GM23338 (cell line): Measurements from ENCODE around the gene AQP1. TPM values are rescaled to one million over a fixed set of nuclear protein-coding genes. Genes with fewer than 3 reads are reported as not detected.

ENCODE experiments used
- ATAC-seq: fragments of 200-7000 bp; cut with Tn5 transposase; 3 replicates; pipeline ENCODE4 v1.9.1; 2020
- DNase-seq: peaks from one replicate; pipeline ENCODE4 v3.0.0-alpha.2; 2015; ENCODE audit warnings: low spot score
- H2AFZ ChIP-seq: fragments of 200-600 bp; sonication (generic); 2 replicates; pipeline ENCODE4 v1.8.0; 2016; ENCODE audit warnings: antibody characterized with exemption, mild to moderate bottlenecking, moderate library complexity
- H3F3A ChIP-seq: fragments of 200-600 bp; sonication (generic); replicated peaks from 2 replicates; pipeline ENCODE4 v1.8.0; 2017; ENCODE audit warnings: antibody characterized with exemption, mixed run types, low read depth
- H3K27ac ChIP-seq: fragments of 200-600 bp; sonication (generic); 2 replicates; pipeline ENCODE4 v1.6.1; 2016; ENCODE audit warnings: low read depth
- H3K27me3 ChIP-seq: fragments of 200-600 bp; sonication (generic); 2 replicates; pipeline ENCODE4 v1.8.0; 2016; ENCODE audit warnings: mild to moderate bottlenecking, mixed run types, moderate library complexity; ENCODE audit not compliant: insufficient read depth
- H3K36me3 ChIP-seq: fragments of 200-600 bp; sonication (generic); 2 replicates; pipeline ENCODE4 v1.8.0; 2016; ENCODE audit warnings: mild to moderate bottlenecking; ENCODE audit not compliant: insufficient read depth
- H3K4me1 ChIP-seq: fragments of 200-600 bp; sonication (generic); 2 replicates; pipeline ENCODE4 v1.8.0; 2016; ENCODE audit warnings: mild to moderate bottlenecking, moderate library complexity; ENCODE audit not compliant: insufficient read depth
- H3K4me2 ChIP-seq: fragments of 200-600 bp; sonication (generic); 2 replicates; pipeline ENCODE4 v1.7.1; 2017; ENCODE audit warnings: mixed run types
- H3K4me3 ChIP-seq: fragments of 200-600 bp; sonication (generic); 2 replicates; pipeline ENCODE4 v1.6.1; 2016; ENCODE audit warnings: mixed run types
- H3K79me2 ChIP-seq: fragments of 200-600 bp; sonication (generic); replicated peaks from 2 replicates; pipeline ENCODE4 v1.8.0; 2017; ENCODE audit warnings: mild to moderate bottlenecking; ENCODE audit not compliant: insufficient read depth
- H3K9me2 ChIP-seq: fragments of 200-600 bp; sonication (generic); 2 replicates; pipeline ENCODE4 v1.8.0; 2017; ENCODE audit not compliant: insufficient read depth
- H4K20me1 ChIP-seq: fragments of 200-600 bp; sonication (generic); replicated peaks from 2 replicates; pipeline ENCODE4 v1.8.0; 2017; ENCODE audit warnings: mild to moderate bottlenecking; ENCODE audit not compliant: insufficient read depth
- H3K27ac Mint-ChIP-seq: 2 replicates; pipeline ENCODE4 v1.8.0; 2020; ENCODE audit warnings: inconsistent platforms, mild to moderate bottlenecking, moderate library complexity, mixed read lengths
- H3K27me3 Mint-ChIP-seq: 3 replicates; pipeline ENCODE4 v1.8.0; 2022; ENCODE audit warnings: low read depth, mild to moderate bottlenecking, moderate library complexity, mixed read lengths, inconsistent platforms; ENCODE audit not compliant: insufficient read depth, poor library complexity
- H3K36me3 Mint-ChIP-seq: 3 replicates; pipeline ENCODE4 v1.8.0; 2021; ENCODE audit warnings: low read depth, mild to moderate bottlenecking, inconsistent platforms, moderate library complexity, mixed read lengths
- H3K4me1 Mint-ChIP-seq: 3 replicates; pipeline ENCODE4 v1.8.0; 2020; ENCODE audit warnings: mild to moderate bottlenecking, inconsistent platforms, mixed read lengths
- H3K4me3 Mint-ChIP-seq: 3 replicates; pipeline ENCODE4 v1.8.0; 2021; ENCODE audit warnings: moderate library complexity, mild to moderate bottlenecking, inconsistent platforms, mixed read lengths
- H3K9me3 Mint-ChIP-seq: 3 replicates; pipeline ENCODE4 v1.8.0; 2020; ENCODE audit warnings: moderate library complexity, mild to moderate bottlenecking, inconsistent platforms, mixed read lengths
- CREB1 ChIP-seq: fragments of 250-450 bp; sonication (Bioruptor Pico); IDR thresholded peaks from 2 replicates; pipeline ENCODE4 v1.5.0; 2020; ENCODE audit warnings: low read depth, mild to moderate bottlenecking, moderate library complexity
- EZH2 ChIP-seq: fragments of 200-600 bp; sonication (generic); IDR thresholded peaks from one replicate; pipeline ENCODE4 v1.8.0; 2017; ENCODE audit warnings: antibody characterized with exemption, mild to moderate bottlenecking, low read depth; ENCODE audit not compliant: unreplicated experiment
- EZH2phosphoT487 ChIP-seq: fragments of 200-600 bp; sonication (generic); IDR thresholded peaks from one replicate; pipeline ENCODE4 v1.8.1; 2018; ENCODE audit warnings: antibody characterized with exemption; ENCODE audit not compliant: unreplicated experiment
- JUNB ChIP-seq: IDR thresholded peaks from one replicate; pipeline ENCODE4 v1.6.1; 2016; ENCODE audit warnings: antibody characterized with exemption; ENCODE audit not compliant: unreplicated experiment
- NANOG ChIP-seq: IDR thresholded peaks from 2 replicates; pipeline ENCODE4 v1.6.1; 2016; ENCODE audit warnings: antibody characterized with exemption, borderline replicate concordance
- POLR2AphosphoS5 ChIP-seq: IDR thresholded peaks from 2 replicates; pipeline ENCODE4 v1.6.1; 2016; ENCODE audit warnings: antibody characterized with exemption, low read depth
- REST ChIP-seq: IDR thresholded peaks from one replicate; pipeline ENCODE4 v1.6.1; 2018; ENCODE audit warnings: antibody characterized with exemption; ENCODE audit not compliant: unreplicated experiment
- STAT1 ChIP-seq: IDR thresholded peaks from one replicate; pipeline ENCODE4 v1.6.1; 2016; ENCODE audit warnings: antibody characterized with exemption; ENCODE audit not compliant: unreplicated experiment
- ZNF114 ChIP-seq: fragments of 250-450 bp; sonication (Bioruptor Pico); IDR thresholded peaks from 2 replicates; pipeline ENCODE4 v1.5.0; 2020; ENCODE audit warnings: mild to moderate bottlenecking, moderate library complexity
- ZNF331 ChIP-seq: fragments of 250-450 bp; sonication (Bioruptor Pico); IDR thresholded peaks from 2 replicates; pipeline ENCODE4 v1.5.0; 2020; ENCODE audit warnings: low read depth, mild to moderate bottlenecking, moderate library complexity
- ZNF462 ChIP-seq: fragments of 250-450 bp; sonication (Bioruptor Pico); IDR thresholded peaks from 2 replicates; pipeline ENCODE4 v1.5.0; 2020; ENCODE audit warnings: mild to moderate bottlenecking, moderate library complexity
- polyA plus RNA-seq: library from polyadenylated mRNA; unstranded; fragments of >200 nt; fragmentation: Nextera tagmentation; extraction: Ambion mirVana; gene quantifications from 2 replicates; pipeline ENCODE4 v1.2.1, GENCODE V29; 2016
- total RNA-seq: library from RNA; depleted of rRNA; stranded (reverse); fragments of >200 nt; shearing (Covaris generic); gene quantifications from 2 replicates; pipeline ENCODE4 v1.2.3, GENCODE V29; 2014

AQP1 gene
- total and polyA plus RNA-seq, 2 experiments from 2014 or later, result 0.28 TPM; not detected in 1

DNA sequence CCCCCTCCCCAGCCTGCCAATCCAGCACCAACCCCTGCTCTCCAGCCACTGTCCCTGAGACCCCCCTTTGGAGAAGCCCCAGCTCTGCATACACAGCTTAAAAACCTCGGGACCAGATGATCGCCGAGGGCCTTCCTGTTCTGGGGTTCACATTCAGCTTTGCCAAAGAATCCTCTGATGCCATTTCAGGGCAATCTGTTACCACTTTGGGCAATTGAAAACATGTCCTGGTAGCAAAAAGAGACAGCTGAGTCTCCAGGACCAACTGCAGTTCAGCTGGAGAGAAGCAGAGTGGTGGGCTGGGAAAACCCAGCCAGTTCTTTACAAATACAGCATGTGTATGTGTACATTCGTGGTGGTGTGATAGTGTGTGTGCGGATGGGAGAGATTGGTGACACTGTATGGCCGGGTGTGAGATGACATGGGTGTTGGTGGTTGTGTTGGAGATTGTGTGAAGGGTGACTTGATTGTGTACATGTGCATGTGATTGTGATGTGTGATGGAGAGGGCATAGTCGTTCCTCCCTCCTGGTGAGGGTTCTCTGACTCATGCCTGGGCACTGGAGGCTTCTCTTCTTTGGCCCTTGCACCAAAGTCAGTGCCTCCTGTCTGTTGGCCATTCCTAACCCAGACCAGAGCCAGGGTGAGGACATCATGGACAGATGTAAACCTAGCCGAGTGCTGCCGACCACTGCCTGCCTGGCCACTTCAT lies 48.5 kb upstream of the AQP1 start (continued):
- no peak for TF ChIP-seq REST

DNA sequence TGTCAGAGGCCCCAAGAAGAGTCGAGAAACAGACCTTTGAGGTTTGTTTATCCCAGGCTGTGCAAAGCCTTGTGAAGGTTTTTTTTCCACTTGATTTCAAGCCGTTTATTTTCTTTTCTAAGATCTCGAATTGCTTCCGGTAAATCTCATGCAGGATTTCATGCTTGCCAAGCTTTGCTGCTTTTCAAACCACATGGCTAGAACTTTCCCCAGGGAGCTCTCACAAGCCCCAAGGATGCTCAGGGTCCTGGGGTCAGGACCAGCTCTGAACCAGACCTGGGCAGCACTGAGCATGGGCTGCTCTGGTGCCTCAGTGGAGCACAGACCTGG lies 48.0 kb upstream of the AQP1 start:
- H3K4me1 ChIP-seq, result no peaks in the 10 kb centered on the region
- H3K79me2 ChIP-seq, result no peaks in the 10 kb centered on the region
- no peak overlapping the region for H3K4me2 ChIP-seq
- no peaks in the 10 kb centered on the region for H4K20me1 ChIP-seq
- H3K4me3 Mint-ChIP-seq, result no peak overlapping the region
- no peak overlapping the region for H2AFZ ChIP-seq
- ATAC-seq (no peak), DNase-seq (no peak)
- H3F3A ChIP-seq, result no peaks in the 10 kb centered on the region
- H3K27ac Mint-ChIP-seq, result no peak overlapping the region
- TF ChIP-seq JUNB, result no peak
- no peak for TF ChIP-seq ZNF462 (CRISPR knock-in tag)
- TF ChIP-seq POLR2AphosphoS5, result no peak
- TF ChIP-seq EZH2phosphoT487, result no peak
- TF ChIP-seq EZH2, result no peak
- no peak for TF ChIP-seq ZNF114 (CRISPR knock-in tag)
- no peak for TF ChIP-seq NANOG
- no peak for TF ChIP-seq CREB1 (CRISPR knock-in tag)
- no peak for TF ChIP-seq ZNF331 (CRISPR knock-in tag)
- TF ChIP-seq REST, result no peak
- no peak for TF ChIP-seq STAT1
- H3K27me3 ChIP-seq, result no peaks in the 10 kb centered on the region
- H3K27ac ChIP-seq, result no peak overlapping the region
- H3K36me3 ChIP-seq, result no peaks in the 10 kb centered on the region
- H3K4me3 ChIP-seq, result no peak overlapping the region
- no peaks in the 10 kb centered on the region for H3K4me1 Mint-ChIP-seq
- peaks cover 6% of the 10 kb centered on the region for H3K27me3 Mint-ChIP-seq
- H3K9me3 Mint-ChIP-seq, result no peaks in the 10 kb centered on the region
- H3K36me3 Mint-ChIP-seq, result no peaks in the 10 kb centered on the region
- no peaks in the 10 kb centered on the region for H3K9me2 ChIP-seq
